Keratinocyte (primary cell): ENCODE results near the gene AK1. TPM values are rescaled to one million over a fixed set of nuclear protein-coding genes. Genes with fewer than 3 reads are reported as not detected.

ENCODE experiments used
- DNase-seq: peaks from one replicate; pipeline ENCODE4 v3.0.0-alpha.2; 2011; ENCODE audit warnings: low read depth, missing footprints, low spot score
- FAIRE-seq: peaks from 2 replicates; lab custom pipeline; 2011; peaks lifted over from hg19 to GRCh38; lab: Jason Lieb, UNC
- H2AFZ ChIP-seq: 2 replicates; pipeline ENCODE4 v1.6.0; 2012; ENCODE audit warnings: low read length, control low read depth, inconsistent platforms; ENCODE audit not compliant: control insufficient read depth
- H3K27ac ChIP-seq: 2 replicates; pipeline ENCODE4 v1.5.1; 2011; ENCODE audit warnings: low read length; ENCODE audit not compliant: control insufficient read depth, insufficient read depth
- H3K27me3 ChIP-seq: 3 replicates; pipeline ENCODE4 v1.6.0; 2011; ENCODE audit warnings: low read length; ENCODE audit not compliant: control insufficient read depth, insufficient read depth; ENCODE audit errors: extremely low read depth
- H3K36me3 ChIP-seq, 2 experiments: 2 replicates in 1 of 2; 3 replicates in 1 of 2; pipeline ENCODE4 v1.5.1; 2011; ENCODE audit warnings: low read length in 2 of 2, mild to moderate bottlenecking in 1 of 2; ENCODE audit not compliant: control insufficient read depth in 2 of 2, insufficient read depth in 2 of 2; ENCODE audit errors: extremely low read depth in 1 of 2
- H3K4me1 ChIP-seq: 3 replicates; pipeline ENCODE4 v1.5.1; 2011; ENCODE audit warnings: low read length; ENCODE audit not compliant: control insufficient read depth, insufficient read depth; ENCODE audit errors: extremely low read depth
- H3K4me2 ChIP-seq: 3 replicates; pipeline ENCODE4 v1.6.0; 2011; ENCODE audit warnings: low read depth, low read length; ENCODE audit not compliant: control insufficient read depth, insufficient read depth; ENCODE audit errors: extremely low read depth
- H3K4me3 ChIP-seq, 3 experiments: fragments of 200-600 bp in 1 of 3; sonication (generic) in 1 of 3; 2 replicates in 2 of 3; 3 replicates in 1 of 3; pipeline ENCODE4 v1.5.1; 2011 to 2016; ENCODE audit warnings: low read length in 3 of 3, mild to moderate bottlenecking in 3 of 3, control low read depth in 2 of 3, inconsistent platforms in 1 of 3, low read depth in 1 of 3, mixed read lengths in 1 of 3, mixed run types in 1 of 3, moderate library complexity in 1 of 3; ENCODE audit not compliant: control insufficient read depth in 2 of 3, insufficient read depth in 2 of 3; ENCODE audit errors: extremely low read depth in 1 of 3
- H3K79me2 ChIP-seq: 2 replicates; pipeline ENCODE4 v1.6.0; 2012; ENCODE audit warnings: low read length; ENCODE audit not compliant: control insufficient read depth, insufficient read depth
- H3K9ac ChIP-seq: 3 replicates; pipeline ENCODE4 v1.6.0; 2011; ENCODE audit warnings: low read length; ENCODE audit not compliant: control insufficient read depth, insufficient read depth; ENCODE audit errors: extremely low read depth
- H3K9me1 ChIP-seq: 3 replicates; pipeline ENCODE4 v1.6.0; 2011; ENCODE audit warnings: low read length; ENCODE audit not compliant: control insufficient read depth, insufficient read depth; ENCODE audit errors: extremely low read depth
- H3K9me3 ChIP-seq: 2 replicates; pipeline ENCODE4 v1.5.1; 2012; ENCODE audit warnings: low read depth, low read length; ENCODE audit not compliant: control insufficient read depth
- H4K20me1 ChIP-seq: 3 replicates; pipeline ENCODE4 v1.6.0; 2011; ENCODE audit warnings: low read length; ENCODE audit not compliant: control insufficient read depth, insufficient read depth; ENCODE audit errors: extremely low read depth
- EZH2 ChIP-seq: IDR thresholded peaks from one replicate; pipeline ENCODE4 v1.6.1; 2012; ENCODE audit warnings: inconsistent platforms, mild to moderate bottlenecking, low read length, moderate library complexity
- dilution Hi-C: fragments of 300-500 bp; cut with MboI; formaldehyde crosslinking; loops from one replicate; pipeline ENCODE4 v1.7.0; 2020; ENCODE audit warnings: low sequenced_read_pairs; ENCODE audit not compliant: extremely low pct_ligation_motif_present
- polyA plus RNA-seq, 5 experiments: library from polyadenylated mRNA; depleted of rRNA in 3 of 5; stranded (reverse) in 3 of 5; stranded (forward) in 1 of 5; unstranded in 1 of 5; fragments of >200 nt; gene quantifications; 1 replicate in 1 of 5; 2 replicates in 3 of 5; 3 replicates in 1 of 5; pipeline versions ENCODE4 v1.2.1 to v1.2.3, GENCODE V29; 2011 to 2012; ENCODE audit warnings: missing spikeins in 2 of 5, low read depth in 1 of 5, low replicate concordance in 1 of 5
- TF ChIP-seq, protein P1 (sequence below), 3 experiments: IDR thresholded peaks in 1 of 3; conservative IDR thresholded peaks in 1 of 3; optimal IDR thresholded peaks in 1 of 3; 2 replicates in 2 of 3; 3 replicates in 1 of 3; pipeline versions ENCODE3 to v1.5.1; 2011; ENCODE audit warnings: low read length in 3 of 3, mild to moderate bottlenecking in 3 of 3, moderate library complexity in 2 of 3, control low read depth in 1 of 3, inconsistent platforms in 1 of 3; ENCODE audit not compliant: insufficient read depth in 2 of 3; ENCODE audit errors: extremely low read depth in 1 of 3

The AK1 gene
- polyA plus RNA-seq, 1 donor (not counting 4 experiments of a cell fraction or from before 2014, with no cell fraction given) = 40.2 TPM

DNA sequence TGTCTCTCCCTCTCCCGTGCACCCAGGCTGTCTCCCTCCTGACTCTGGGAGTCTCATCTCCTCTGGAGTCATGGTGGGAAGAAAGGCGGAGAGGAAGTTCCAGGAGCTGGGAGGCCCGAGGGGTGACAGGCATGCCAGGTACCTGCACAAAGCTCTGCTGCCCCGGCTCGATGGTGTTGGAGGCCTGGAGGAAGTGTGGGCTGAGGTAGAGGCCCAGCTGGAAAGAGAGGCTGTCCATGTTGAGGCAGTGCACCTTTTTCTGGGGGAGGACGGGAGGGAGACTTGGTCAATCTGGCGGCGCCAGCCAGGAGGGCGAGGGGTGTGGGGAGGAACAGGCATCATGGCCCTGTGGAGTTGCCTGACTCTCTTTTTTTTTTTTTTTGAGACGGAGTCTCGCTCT, 58.9 kb downstream of the AK1 start:
- Histone ChIP-seq H4K20me1 (no peaks in the 10 kb centered on the region), H3K4me2 (no peak overlapping the region), H3K9me3 (no peaks in the 10 kb centered on the region), H3K4me1 (no peaks in the 10 kb centered on the region), H3K9ac (no peak overlapping the region), H3K27ac (no peak overlapping the region), H2AFZ (no peak overlapping the region), H3K79me2 (no peaks in the 10 kb centered on the region), H3K9me1 (no peaks in the 10 kb centered on the region), H3K27me3 (no peaks in the 10 kb centered on the region), H3K36me3 (peaks cover 11 to 17% of the 10 kb centered on the region in 2 experiments), H3K4me3 (no peak overlapping the region)
- no peak for FAIRE-seq
- no peak for DNase-seq
- dilution Hi-C loops = no loop called here
- no peak for TF ChIP-seq EZH2
- TF ChIP-seq, protein P1, sequence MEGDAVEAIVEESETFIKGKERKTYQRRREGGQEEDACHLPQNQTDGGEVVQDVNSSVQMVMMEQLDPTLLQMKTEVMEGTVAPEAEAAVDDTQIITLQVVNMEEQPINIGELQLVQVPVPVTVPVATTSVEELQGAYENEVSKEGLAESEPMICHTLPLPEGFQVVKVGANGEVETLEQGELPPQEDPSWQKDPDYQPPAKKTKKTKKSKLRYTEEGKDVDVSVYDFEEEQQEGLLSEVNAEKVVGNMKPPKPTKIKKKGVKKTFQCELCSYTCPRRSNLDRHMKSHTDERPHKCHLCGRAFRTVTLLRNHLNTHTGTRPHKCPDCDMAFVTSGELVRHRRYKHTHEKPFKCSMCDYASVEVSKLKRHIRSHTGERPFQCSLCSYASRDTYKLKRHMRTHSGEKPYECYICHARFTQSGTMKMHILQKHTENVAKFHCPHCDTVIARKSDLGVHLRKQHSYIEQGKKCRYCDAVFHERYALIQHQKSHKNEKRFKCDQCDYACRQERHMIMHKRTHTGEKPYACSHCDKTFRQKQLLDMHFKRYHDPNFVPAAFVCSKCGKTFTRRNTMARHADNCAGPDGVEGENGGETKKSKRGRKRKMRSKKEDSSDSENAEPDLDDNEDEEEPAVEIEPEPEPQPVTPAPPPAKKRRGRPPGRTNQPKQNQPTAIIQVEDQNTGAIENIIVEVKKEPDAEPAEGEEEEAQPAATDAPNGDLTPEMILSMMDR (optimal IDR thresholded peaks at IDR 0.05 in 1 of 3, IDR thresholded peaks at IDR 0.05 in 1 of 3, conservative IDR thresholded peaks at IDR 0.05 in 1 of 3; ENCODE audit: extremely low read depth in 1 of 3, insufficient read depth in 2 of 3, low read length in 3 of 3) = no peak

DNA sequence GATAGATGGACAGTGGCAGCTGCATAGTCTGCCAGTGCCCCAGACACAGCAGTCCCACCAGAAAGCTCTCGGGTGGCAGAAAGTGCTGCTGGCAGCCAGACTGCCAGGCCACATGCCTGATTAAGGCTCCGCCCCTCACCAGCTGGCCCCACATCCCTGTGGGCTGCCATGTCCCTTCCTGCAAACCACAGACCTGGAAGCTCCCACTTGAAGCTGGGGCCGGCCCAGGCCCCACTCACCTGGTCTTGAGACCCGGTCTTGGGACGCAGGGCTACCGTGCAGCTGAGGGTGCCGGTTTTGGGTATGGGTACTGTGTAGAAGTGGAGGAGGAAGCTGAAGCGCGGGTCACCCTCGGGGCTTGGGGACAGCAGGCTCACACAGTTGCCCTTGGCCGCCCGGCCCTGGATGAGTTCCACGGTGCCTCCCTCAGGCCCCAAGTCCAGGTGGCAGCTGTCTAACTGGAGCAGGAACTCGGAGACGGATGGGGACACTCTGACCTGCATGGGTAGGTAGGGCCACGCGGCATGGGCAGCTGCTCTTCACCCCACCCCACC, 59.5 kb downstream of the AK1 start:
- no peak overlapping the region for H3K4me2 ChIP-seq
- no peaks in the 10 kb centered on the region for H3K79me2 ChIP-seq
- FAIRE-seq (no peak), DNase-seq (no peak)
- H3K4me1 ChIP-seq = no peaks in the 10 kb centered on the region
- H3K36me3 ChIP-seq = peaks cover 17 to 18% of the 10 kb centered on the region in 2 experiments
- H3K9me1 ChIP-seq = no peaks in the 10 kb centered on the region
- no peaks in the 10 kb centered on the region for H3K9me3 ChIP-seq
- dilution Hi-C loops = no loop called here
- no peaks in the 10 kb centered on the region for H4K20me1 ChIP-seq
- no peak overlapping the region for H3K27ac ChIP-seq
- H2AFZ ChIP-seq = no peak overlapping the region
- H3K27me3 ChIP-seq = no peaks in the 10 kb centered on the region
- no peak for TF ChIP-seq EZH2
- TF ChIP-seq, protein P1 (optimal IDR thresholded peaks at IDR 0.05 in 1 of 3, IDR thresholded peaks at IDR 0.05 in 1 of 3, conservative IDR thresholded peaks at IDR 0.05 in 1 of 3; ENCODE audit: extremely low read depth in 1 of 3, insufficient read depth in 2 of 3, low read length in 3 of 3) = no peak
- H3K9ac ChIP-seq = no peak overlapping the region
- no peak overlapping the region for H3K4me3 ChIP-seq
